MM.1S (cell line): Measurements from ENCODE around the gene CA5A.

Experiments used
- EZH2 ChIP-seq: fragments of 300-600 bp; sonication (generic); optimal IDR thresholded peaks from 2 replicates; pipeline ENCODE3; 2017; ENCODE audit warnings: low read depth, mild to moderate bottlenecking, antibody characterized with exemption, low read length, mixed read lengths
- EZH2phosphoT487 ChIP-seq: fragments of 300-600 bp; sonication (generic); IDR thresholded peaks from 2 replicates; pipeline ENCODE4 v1.6.1; 2018; ENCODE audit warnings: antibody characterized with exemption, low read length

- no peak for TF ChIP-seq EZH2phosphoT487
- no peak for TF ChIP-seq EZH2
Measured at GRCh38 chr16:87847467-87847784, 88.9 kb downstream of the CA5A start.
